ENCODE data around the gene PTPRN2.

The PTPRN2 gene

DNA sequence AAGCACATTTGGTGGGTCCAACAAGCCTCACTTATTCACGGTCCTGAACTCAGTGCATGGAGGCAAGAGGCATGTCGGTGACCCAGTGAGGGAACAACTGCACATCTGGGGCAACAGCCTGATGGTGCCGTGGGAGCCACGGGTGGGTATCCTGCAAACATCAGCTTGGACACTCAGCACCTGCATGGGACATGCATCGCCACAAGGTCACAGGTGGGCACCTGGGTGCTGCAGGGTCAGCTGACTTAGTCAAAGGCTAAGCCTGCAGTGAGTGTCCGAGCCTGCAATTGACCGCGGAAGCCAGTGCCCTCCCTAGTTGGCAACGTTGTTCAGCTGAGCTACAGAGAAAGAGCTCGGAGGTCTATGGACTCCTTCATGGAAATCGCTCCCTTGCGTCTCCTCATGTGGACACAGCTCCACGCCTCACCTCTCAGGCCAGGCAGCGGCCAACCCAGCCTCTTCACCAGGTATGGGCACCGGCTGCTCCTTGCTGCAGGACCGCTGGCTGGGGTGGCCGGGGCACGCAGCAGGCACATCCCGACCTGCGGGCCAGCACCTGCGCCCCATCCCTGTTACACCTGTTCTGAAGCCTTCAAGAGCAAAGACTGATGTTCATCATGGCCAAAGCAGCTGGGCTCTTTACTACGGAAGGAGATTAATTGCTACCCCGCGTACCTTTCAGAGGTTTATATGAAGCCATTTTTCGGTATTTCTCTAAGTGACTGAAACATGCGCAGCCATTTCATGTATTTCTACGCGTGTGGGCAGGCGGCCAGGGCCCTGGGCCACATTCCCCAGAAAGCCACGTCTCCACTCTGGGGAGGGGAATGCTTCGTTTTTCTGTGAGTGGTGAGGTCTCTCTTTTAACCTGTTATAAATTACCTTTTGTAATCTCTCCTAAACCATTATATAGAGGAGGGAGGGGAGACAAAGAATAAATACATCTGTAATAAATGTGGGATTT is 870.1 kb downstream of the PTPRN2 start:
- TF ChIP-seq CTCF (IDR thresholded peaks at IDR 0.05; ENCODE audit: insufficient read depth, missing control alignments): no peak

DNA sequence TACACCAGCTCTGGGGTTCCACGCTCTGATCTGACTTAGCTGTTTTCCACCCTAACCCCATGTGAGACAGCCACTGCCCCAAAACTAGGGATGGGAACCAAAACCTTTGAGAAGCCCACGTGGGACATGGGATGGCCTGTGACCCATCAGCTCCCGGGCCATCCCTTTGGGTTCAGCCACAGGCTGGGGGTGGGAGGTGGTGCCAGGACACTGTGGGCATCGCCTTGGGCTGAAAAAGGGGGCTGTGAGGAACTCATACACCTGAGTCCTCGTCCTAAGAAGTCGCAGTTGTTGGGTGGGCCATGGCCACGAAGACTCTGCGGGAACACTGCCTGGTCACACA is 871.7 kb downstream of the PTPRN2 start:
- DNase-seq (ENCODE audit: insufficient read length, low spot score): no peak
- no peak for FAIRE-seq
- TF ChIP-seq CTCF (IDR thresholded peaks at IDR 0.05; ENCODE audit: insufficient read depth, missing control alignments): no peak

More for the DNA sequence above, 870.1 kb downstream of the PTPRN2 start:
- no peak for DNase-seq (ENCODE audit: insufficient read length, low spot score)
- FAIRE-seq: no peak

- FAIRE-seq: no peak
- DNase-seq (ENCODE audit: insufficient read length, low spot score): no peak
- no peak for TF ChIP-seq CTCF (IDR thresholded peaks at IDR 0.05; ENCODE audit: insufficient read depth, missing control alignments)
Measured at GRCh38 chr7:157715071-157715937, 872.3 kb downstream of the PTPRN2 start.

GRCh38 chr7:157714166-157715070 is 873.2 kb downstream of the PTPRN2 start:
- FAIRE-seq (no peak), DNase-seq (ENCODE audit: insufficient read length, low spot score) (no peak)
- TF ChIP-seq CTCF (IDR thresholded peaks at IDR 0.05; ENCODE audit: insufficient read depth, missing control alignments): no peak

- DNase-seq (ENCODE audit: insufficient read length, low spot score) (no peak), FAIRE-seq (no peak)
- TF ChIP-seq CTCF (IDR thresholded peaks at IDR 0.05; ENCODE audit: insufficient read depth, missing control alignments): no peak
Measured at GRCh38 chr7:157713591-157713990, 874.0 kb downstream of the PTPRN2 start.

DNA sequence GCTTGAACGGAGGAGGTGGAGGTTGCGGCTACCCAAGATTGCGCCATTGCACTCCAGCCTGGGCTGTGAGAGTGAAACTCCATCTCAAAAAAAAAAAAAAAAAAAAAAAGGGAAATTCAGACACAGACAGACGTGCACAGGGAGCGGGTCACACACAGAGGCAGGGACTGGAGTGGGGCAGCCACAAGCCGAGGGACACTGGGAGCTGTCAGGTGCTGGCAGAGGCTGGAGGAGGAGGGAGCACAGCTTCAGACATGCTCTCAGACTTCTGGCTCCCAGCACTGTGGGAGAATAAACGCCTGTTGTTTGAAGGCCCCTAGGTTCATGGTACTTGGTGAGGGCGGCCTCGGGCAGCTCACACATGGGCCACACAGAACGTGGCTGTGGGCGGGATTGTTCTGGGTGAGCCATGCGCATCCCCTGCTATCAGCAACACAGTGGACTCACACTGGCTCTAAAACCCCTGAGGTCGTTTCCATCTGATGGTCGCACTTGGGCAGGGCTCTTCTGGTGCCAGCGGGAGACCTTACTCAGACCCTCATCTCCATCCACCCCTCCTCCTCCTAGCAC is 874.9 kb downstream of the PTPRN2 start:
- DNase-seq (ENCODE audit: insufficient read length, low spot score): no peak
- no peak for FAIRE-seq
- no peak for TF ChIP-seq CTCF (IDR thresholded peaks at IDR 0.05; ENCODE audit: insufficient read depth, missing control alignments)
